HepG2 (cell line): ENCODE results near the gene RAB8A. TPM values are rescaled to one million over a fixed set of nuclear protein-coding genes. Genes with fewer than 3 reads are reported as not detected.
A peak's percentile ranks its signal among the peaks of the same experiment; 100 is the strongest.

ENCODE experiments used
- ATAC-seq: fragments of 200-7000 bp; cut with Tn5 transposase; 3 replicates; pipeline ENCODE4 v1.9.1; 2020; ENCODE audit warnings: mild to moderate bottlenecking, moderate library complexity
- BruUV-seq: library from RNA; stranded (reverse); fragments of 400-500 nt; replicated peaks from 2 replicates; lab custom pipeline; 2021; lab: Mats Ljungman, UMichigan
- CTCF ChIA-PET: fragments of 300-600 bp; formaldehyde crosslinking; extraction: SDS; loops from one replicate; lab custom pipeline; 2021; ENCODE audit warnings: low total read pairs, inconsistent platforms, low intra/inter-chr PET ratio; lab: Yijun Ruan, JAX
- POLR2A ChIA-PET: fragments of 350-600 bp; sonication (Branson Sonifier 250); formaldehyde crosslinking; loops from one replicate; lab custom pipeline; 2020; ENCODE audit warnings: antibody characterized with exemption, inconsistent platforms; lab: Yijun Ruan, JAX
- DNase-seq: peaks from one replicate; pipeline ENCODE4 v3.0.0-alpha.2; 2015; ENCODE audit warnings: low spot score
- FAIRE-seq: peaks from 3 replicates; lab custom pipeline; 2011; peaks lifted over from hg19 to GRCh38; lab: Jason Lieb, UNC
- H2AFZ ChIP-seq: one replicate; pipeline ENCODE4 v1.6.1; 2011; ENCODE audit warnings: low read length, inconsistent platforms
- H3K27ac ChIP-seq: fragments of 300-600 bp; 3 replicates; pipeline ENCODE4 v1.8.0; 2011; ENCODE audit warnings: mixed run types, mild to moderate bottlenecking, mixed read lengths, low read length, inconsistent platforms; ENCODE audit not compliant: insufficient read depth; ENCODE audit errors: extremely low read length
- H3K27me3 ChIP-seq, 2 experiments: fragments of 200-600 bp in 1 of 2; 2 replicates in 1 of 2; 3 replicates in 1 of 2; pipeline versions ENCODE4 v1.6.0 to v1.8.0; 2011; ENCODE audit warnings: low read length in 2 of 2, mild to moderate bottlenecking in 2 of 2, moderate library complexity in 2 of 2, inconsistent platforms in 1 of 2; ENCODE audit not compliant: insufficient read depth in 2 of 2, control insufficient read depth in 1 of 2
- H3K36me3 ChIP-seq, 2 experiments: fragments of 200-600 bp in 1 of 2; replicated peaks in 1 of 2; 2 replicates in 1 of 2; 3 replicates in 1 of 2; pipeline versions ENCODE4 v1.5.1 to v1.8.0; 2011; ENCODE audit warnings: low read length in 2 of 2, inconsistent platforms in 1 of 2; ENCODE audit not compliant: insufficient read depth in 2 of 2, control insufficient read depth in 1 of 2
- H3K4me1 ChIP-seq: 2 replicates; pipeline ENCODE4 v1.5.1; 2012; ENCODE audit warnings: low read length, inconsistent platforms; ENCODE audit not compliant: insufficient read depth
- H3K4me2 ChIP-seq: 2 replicates; pipeline ENCODE4 v1.6.0; 2011; ENCODE audit warnings: low read depth, low read length, inconsistent platforms
- H3K4me3 ChIP-seq, 3 experiments: fragments of 200-600 bp in 1 of 3; sonication (generic), shearing (Covaris generic) in 1 of 3; replicated peaks in 1 of 3; 2 replicates each; pipeline ENCODE4 v1.5.1; 2011 to 2016; ENCODE audit warnings: low read length in 3 of 3, inconsistent platforms in 2 of 3, low read depth in 2 of 3, mild to moderate bottlenecking in 2 of 3, control low read depth in 1 of 3, mixed read lengths in 1 of 3; ENCODE audit not compliant: insufficient read depth in 1 of 3
- H3K79me2 ChIP-seq: one replicate; pipeline ENCODE4 v1.6.1; 2011; ENCODE audit warnings: low read length, inconsistent platforms; ENCODE audit not compliant: insufficient read depth
- H3K9ac ChIP-seq: 2 replicates; pipeline ENCODE4 v1.6.0; 2011; ENCODE audit warnings: mild to moderate bottlenecking, low read depth, low read length, inconsistent platforms; ENCODE audit not compliant: insufficient read depth
- H3K9me3 ChIP-seq: 2 replicates; pipeline ENCODE4 v1.5.1; 2012; ENCODE audit warnings: mild to moderate bottlenecking, low read length
- H4K20me1 ChIP-seq: 2 replicates; pipeline ENCODE4 v1.6.0; 2011; ENCODE audit warnings: inconsistent platforms, mild to moderate bottlenecking, low read length, moderate library complexity; ENCODE audit not compliant: insufficient read depth
- ZFP91 ChIP-seq: sonication (generic); formaldehyde crosslinking; IDR thresholded peaks from 2 replicates; pipeline ENCODE4 v1.9.0; 2022; ENCODE audit warnings: missing genetic modification reagents, mild to moderate bottlenecking, borderline replicate concordance
- ZNF121 ChIP-seq: sonication (generic); formaldehyde crosslinking; IDR thresholded peaks from 2 replicates; pipeline ENCODE4 v1.5.0; 2020; ENCODE audit warnings: mild to moderate bottlenecking, missing genetic modification reagents
- ZNF614 ChIP-seq: IDR thresholded peaks from 2 replicates; pipeline ENCODE4 v1.6.1; 2018; ENCODE audit warnings: missing biosample characterization, missing genetic modification reagents, inconsistent platforms, borderline replicate concordance
- WGBS: methylation state at CpG from one replicate; pipeline ENCODE4 v1.1.6; 2017; ENCODE audit warnings: low lambda C conversion rate; 5-methylcytosine and 5-hydroxymethylcytosine counted together
- in situ Hi-C: cut with HindIII; loops from 2 replicates; pipeline ENCODE4 v1.10.0; 2017; ENCODE audit warnings: low pct_unique_long_range_greater_than_20kb; ENCODE audit not compliant: extremely low pct_ligation_motif_present
- intact Hi-C: fragments of 100-400 bp; cut with micrococcal nuclease; formaldehyde crosslinking; loops from one replicate; pipeline ENCODE4 v1.10.0; 2022; ENCODE audit not compliant: unreplicated experiment
- polyA plus RNA-seq, 8 experiments: library from polyadenylated mRNA; depleted of rRNA in 3 of 8; stranded (reverse) in 7 of 8; unstranded in 1 of 8; fragments of >200 nt; fragmentation: Illumina TruSeq in 4 of 8; extraction: Trizol in 4 of 8; gene quantifications; 2 replicates each; pipeline versions ENCODE4 v1.2.1 to v1.2.3, GENCODE V29; 2011 to 2016; ENCODE audit warnings: low read depth in 4 of 8, missing spikeins in 1 of 8, mixed read lengths in 1 of 8; ENCODE audit not compliant: insufficient read depth in 1 of 8
- total RNA-seq, 5 experiments: library from RNA; depleted of rRNA; stranded (reverse); fragments of >200 nt; fragmentation: Illumina TruSeq; extraction: Trizol; gene quantifications; 2 replicates each; pipeline ENCODE4 v1.2.3, GENCODE V29; 2016; ENCODE audit warnings: low read depth in 1 of 5

RAB8A gene
- total and polyA plus RNA-seq, 2 of the 13 experiments (the other 11 are each of a cell fraction or from before 2014, with no cell fraction given) = 36.7 to 45.0 TPM

GRCh38 chr19:16144216-16144581 lies 32.5 kb downstream of the RAB8A start:
- H3K9ac ChIP-seq = peak overlapping the region; percentile 52; the same call in 1 of the 2 replicates
- in situ Hi-C loops = no loop called here
- peak overlapping the region; percentile 89 for H3K4me2 ChIP-seq
- H3K27me3 ChIP-seq = no peaks in the 10 kb centered on the region
- H3K4me3 ChIP-seq = peak overlapping the region; percentile 56 to 68 (median 61); a peak in 5 of 6 replicates
- H3K79me2 ChIP-seq = no peaks in the 10 kb centered on the region
- no TSS peak for BruUV-seq
- ChIA-PET CTCF (no interaction called here), POLR2A (interaction anchor here (0.8 to 1.8 kb wide), 7 partner anchors 8 to 74 kb away, joined by 3 to 10 read pairs (median 4); partner anchors contain the start of gene FAM32A)
- ATAC-seq (no peak), FAIRE-seq (no peak), DNase-seq (no peak)
- H3K27ac ChIP-seq = peak overlapping the region; percentile 53
- TF ChIP-seq ZNF614 (CRISPR knock-in tag) = no peak
- H3K9me3 ChIP-seq = no peaks in the 10 kb centered on the region
- no peaks in the 10 kb centered on the region for H4K20me1 ChIP-seq
- H3K36me3 ChIP-seq = no peaks in the 10 kb centered on the region
- no peak overlapping the region for H2AFZ ChIP-seq
- intact Hi-C loops = no loop called here
- peaks cover 33% of the 10 kb centered on the region for H3K4me1 ChIP-seq
- WGBS = 14% methylated on average over 1 of the region's 1 CpG

- TF ChIP-seq ZFP91 (no peak), ZNF121 (CRISPR knock-in tag) (0 out of 2 replicates have a peak, but pooled peaks have one; percentile 37)
- TF ChIP-seq, all 625 proteins: peak for 1
- in situ Hi-C loops = no loop called here
- CTCF ChIA-PET = no interaction called here
Observed at GRCh38 chr19:16146112-16146511, 34.4 kb downstream of the RAB8A start.

More at GRCh38 chr19:16146112-16146511, 34.4 kb downstream of the RAB8A start:
- no TSS peak for BruUV-seq
- Histone ChIP-seq H3K4me3 (no peak overlapping the region), H3K9me3 (no peaks in the 10 kb centered on the region), H3K27ac (no peak overlapping the region), H3K36me3 (no peaks in the 10 kb centered on the region), H3K27me3 (no peaks in the 10 kb centered on the region), H3K4me2 (no peak overlapping the region), H3K4me1 (peaks cover 33% of the 10 kb centered on the region), H4K20me1 (no peaks in the 10 kb centered on the region), H3K79me2 (no peaks in the 10 kb centered on the region), H2AFZ (no peak overlapping the region), H3K9ac (no peak overlapping the region)
- intact Hi-C loops = no loop called here
- no peak for ATAC-seq
- DNase-seq = no peak
- no peak for FAIRE-seq
- POLR2A ChIA-PET = no interaction called here
- WGBS = 93% methylated on average over 5 of the region's 5 CpGs
